NCI-H1694 (cell line): ENCODE data around the gene TTC23L.
"Not testable (repeated sequence)": the region's sequence is repeated elsewhere in the genome, so short reads cannot be mapped to it uniquely, and the experiment has no call there.

ENCODE experiments used
- DNase-seq: peaks from one replicate; lab custom pipeline; 2025; lab: John Stamatoyannopoulos, UW

The TTC23L gene, protein sequence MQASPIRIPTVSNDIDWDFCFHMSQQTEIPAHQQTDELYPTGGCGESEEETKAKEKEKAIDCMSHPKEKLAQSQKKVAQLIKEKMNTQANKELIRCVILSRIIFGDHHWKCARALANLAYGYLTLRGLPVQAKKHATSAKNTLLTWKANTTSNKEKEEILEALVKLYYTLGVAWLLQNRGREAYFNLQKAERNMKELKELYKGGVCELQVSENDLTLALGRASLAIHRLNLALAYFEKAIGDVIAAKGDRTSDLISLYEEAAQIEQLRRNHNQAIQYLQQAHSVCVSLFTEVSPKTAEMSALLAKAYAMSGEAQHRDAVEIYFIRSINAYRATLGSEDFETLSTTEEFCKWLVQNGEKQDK

DNA sequence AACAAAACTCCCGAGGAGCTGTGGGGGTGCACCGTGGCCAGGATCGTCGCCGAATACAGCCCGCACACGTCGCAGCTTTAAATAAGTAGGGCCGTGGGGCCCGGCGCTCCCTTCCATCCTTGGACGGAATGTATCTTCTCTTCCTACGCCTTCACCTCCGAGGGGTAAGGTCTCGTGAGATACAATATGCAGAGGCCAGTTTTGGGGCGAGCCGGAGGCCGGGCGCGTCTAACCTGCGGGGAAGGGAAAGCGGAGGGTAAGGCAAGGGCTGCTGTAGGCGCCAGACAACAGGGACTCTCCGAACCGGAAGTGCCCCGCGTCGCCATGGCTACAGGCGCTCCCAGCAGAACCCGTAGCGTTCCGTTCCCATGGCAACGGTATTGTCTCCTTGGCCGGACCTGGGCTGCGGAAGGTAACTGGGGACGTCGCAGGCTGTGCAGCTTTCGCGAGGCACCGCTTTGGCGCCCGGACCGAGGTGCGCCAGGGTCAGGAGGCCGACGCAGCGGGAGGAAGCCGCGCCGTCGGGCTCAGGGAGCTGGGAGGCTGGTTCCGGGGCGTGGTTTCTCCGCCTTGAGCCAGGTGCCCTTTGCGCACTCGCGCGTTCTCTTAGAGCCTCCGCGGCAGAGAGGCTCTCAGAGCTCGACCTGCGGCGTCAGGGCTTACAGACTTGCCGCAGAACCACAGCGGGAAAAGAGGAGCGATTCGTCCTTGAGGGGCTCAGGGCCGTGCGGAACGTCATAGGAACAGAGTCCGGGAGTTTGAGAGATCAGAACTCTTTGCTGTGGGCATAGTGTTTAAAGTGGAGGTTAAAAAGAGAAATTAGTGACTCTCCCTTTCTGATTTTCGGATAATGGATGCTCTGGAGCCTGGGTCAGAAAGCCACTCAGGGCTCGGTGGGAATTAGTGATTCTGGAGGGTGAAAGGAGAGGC lies at the start of gene TTC23L:
Gene TTC23L (plus strand): TSS at position 380 of the 930 bp plus-strand sequence. CDS start 1,508 bp downstream, outside the sequence.
- DNase-seq, result peak; percentile 73

DNA sequence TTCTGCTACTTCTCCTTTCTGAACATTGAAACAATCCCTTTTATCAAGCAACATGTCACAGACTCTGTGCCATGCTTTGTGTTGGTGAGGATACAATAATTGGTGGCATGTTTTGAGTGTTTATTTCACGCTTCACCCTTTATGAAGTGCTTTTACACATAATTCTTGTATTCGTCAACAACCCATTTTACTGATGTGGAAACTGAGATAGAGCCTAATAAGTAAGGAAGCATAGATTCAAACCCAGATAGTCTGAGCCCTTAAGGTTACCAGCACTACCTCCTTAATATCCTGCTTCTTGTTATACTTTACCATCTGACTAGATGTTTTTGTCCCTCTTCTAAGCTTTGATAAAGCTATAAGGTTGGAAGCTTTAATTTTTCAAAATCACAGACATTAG lies 49.3 kb upstream of the TTC23L start:
- no peak for DNase-seq

DNA sequence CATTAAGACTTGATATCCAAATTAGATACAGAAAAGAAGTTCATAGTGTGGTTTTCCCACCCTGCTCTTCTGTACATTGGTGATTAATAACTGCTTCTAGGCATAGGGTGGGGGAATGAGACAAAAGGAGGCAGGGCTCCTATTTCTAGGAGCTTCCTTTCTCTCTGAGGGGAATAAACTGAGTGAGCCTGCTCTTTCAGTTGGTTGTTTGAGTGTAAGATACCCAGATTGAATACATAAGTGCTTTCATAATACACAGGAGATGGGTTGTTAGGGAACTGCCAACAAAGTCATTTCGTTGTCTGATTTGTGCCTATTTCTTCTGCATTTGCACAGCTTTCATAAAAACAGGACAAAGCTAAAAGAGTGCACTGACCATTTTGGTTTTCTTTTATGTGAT lies 48.9 kb upstream of the TTC23L start:
- no peak for DNase-seq

DNA sequence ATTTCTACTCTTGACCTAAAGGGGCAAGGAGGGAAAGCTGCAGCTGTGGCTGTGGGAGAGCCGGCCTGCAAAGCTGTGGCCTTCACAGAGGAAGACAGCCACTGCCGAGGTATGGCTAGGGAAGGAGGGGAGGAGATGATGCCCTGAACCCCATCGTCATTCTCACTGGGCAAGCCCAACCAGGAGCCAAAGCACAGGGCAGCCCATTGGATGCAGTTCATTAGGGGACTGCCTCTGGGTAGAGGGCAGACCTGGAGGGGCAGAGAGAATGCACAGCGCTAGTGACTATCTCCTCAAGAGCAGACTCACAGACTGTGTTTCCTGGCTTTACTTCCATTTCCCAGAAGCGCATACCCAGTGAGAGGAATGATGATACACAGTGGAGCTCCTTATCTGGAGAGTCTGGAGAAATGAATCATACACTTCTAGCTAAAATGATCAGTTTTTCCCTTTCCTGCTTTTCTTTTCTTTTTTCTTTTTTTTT lies 47.2 kb upstream of the TTC23L start:
- no peak for DNase-seq

DNA sequence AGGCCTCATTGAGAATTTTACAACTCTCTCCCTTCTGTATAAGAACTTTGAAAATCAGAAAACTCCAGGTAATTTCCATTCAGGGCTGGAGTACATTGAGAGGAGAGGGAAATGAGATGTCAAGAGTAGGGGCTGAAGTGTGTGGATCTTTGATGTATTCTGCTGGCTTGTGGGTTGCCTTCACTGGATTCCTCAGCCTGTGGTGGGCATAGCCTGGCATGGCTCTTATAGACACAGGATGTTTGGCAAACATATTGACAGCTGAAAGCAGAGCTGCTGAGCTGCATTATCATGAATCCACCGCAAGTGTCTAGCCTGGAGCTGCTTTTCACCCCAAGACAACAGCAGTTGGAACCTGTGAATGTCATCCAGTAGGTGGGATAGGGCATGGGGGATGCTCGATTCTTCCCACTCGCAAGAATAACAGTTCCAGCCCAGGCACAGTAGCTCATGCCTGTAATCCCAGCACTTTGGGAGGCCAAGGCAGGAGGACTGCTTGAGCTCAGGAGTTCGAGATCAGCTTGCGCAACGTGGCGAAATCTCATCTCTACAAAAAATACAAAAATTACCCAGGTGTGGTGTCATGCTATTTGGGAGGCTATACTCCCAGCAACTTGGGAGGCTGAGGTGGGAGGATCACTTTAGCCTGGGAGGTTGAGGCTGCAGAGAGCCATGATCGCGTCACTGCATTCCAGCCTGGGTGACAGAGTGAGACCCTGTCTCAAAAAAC lies 36.0 kb upstream of the TTC23L start:
- DNase-seq, result no peak

DNA sequence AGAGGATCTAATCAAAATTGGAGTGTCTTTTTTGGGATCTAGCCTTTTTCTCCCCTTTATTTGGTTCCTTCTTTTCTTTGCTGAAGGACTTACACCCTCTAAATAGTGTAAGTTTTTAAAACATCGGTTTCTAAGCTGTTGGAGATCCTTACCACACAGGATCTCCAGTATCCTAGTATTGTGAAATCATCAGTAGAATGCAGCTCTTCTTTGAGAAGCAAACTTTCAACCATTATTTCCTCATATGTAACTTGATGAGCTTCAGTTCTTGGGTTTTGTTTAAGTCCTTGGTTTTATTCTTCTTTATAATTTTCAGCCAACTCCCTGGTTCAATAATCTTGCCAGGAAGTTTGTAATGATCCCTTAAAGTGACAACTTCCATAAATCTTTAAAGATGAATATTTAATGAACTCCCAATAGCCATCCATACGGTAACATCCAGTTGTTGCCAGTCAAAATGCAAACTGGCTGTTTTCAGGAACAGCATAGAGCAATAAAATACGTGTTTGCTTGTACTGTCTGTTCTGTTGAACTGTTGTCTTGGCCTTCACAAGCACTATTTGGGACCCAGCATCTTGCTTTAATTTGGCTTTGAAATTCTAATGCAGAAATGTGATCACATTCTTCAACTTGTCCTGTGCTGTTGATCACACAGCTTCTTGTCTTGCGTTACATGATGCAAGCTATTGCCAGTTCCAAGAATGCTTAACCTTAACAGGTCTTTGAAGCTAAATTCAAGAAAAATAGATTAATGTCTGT lies 34.8 kb upstream of the TTC23L start:
- DNase-seq, result no peak

DNA sequence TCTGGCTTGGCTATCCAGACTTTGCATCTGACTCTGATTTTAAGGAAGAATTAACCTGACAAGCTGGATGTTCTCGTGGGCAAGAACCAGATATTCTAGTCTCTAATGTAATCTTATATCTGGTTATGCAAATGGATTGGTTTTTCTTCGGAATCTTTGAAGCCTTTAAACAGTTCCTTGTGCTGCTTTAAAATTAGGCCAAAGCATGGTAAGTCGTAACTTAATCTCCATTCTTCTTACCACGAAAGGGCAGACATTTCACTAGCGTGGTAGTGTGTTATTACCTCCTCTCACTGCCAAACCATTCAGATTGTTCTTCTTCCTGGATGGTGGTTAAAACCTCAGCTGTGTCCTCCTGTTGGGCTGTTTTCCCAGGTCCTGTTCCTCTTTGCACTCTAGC lies 34.1 kb upstream of the TTC23L start:
- DNase-seq, result no peak

- DNase-seq, result no peak
Measured at GRCh38 chr5:34806532-34806931, 32.4 kb upstream of the TTC23L start.

DNA sequence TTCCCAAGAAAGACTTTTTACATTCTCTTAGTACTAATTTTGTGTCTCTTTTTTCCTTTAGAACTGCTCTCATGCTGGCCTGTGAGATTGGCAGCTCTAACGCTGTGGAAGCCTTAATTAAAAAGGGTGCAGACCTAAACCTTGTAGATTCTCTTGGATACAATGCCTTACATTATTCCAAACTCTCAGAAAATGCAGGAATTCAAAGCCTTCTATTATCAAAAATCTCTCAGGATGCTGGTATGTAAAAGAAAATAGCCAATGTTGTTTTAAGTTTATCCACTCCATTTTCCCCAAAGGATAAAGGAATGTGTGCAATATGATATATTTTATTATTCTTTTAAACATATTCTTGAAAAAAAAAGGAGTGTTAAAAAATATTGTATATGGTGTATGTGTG lies 27.3 kb upstream of the TTC23L start:
- no peak for DNase-seq

DNA sequence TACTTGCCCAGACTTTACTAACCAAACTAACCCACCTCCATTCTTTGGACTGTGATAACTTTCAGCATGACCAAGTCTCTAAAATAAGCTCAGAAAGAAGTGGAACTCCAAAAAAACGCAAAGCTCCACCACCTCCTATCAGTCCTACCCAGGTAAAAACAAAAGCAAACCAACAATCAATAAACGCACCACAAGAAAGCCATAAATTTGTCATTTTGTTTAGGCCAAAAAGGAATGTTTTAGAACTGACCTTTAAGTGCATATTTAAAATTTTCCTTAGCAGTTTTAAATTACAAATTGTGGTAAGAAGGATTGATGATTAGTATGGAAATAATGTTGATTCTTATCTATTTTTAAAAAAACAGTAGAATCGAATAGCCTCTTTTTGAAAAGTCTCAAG lies 25.5 kb upstream of the TTC23L start:
- DNase-seq, result no peak

GRCh38 chr5:34817558-34818351 lies 21.2 kb upstream of the TTC23L start:
- no peak for DNase-seq

GRCh38 chr5:34818717-34819116 lies 20.2 kb upstream of the TTC23L start:
- no peak for DNase-seq

- no peak for DNase-seq
Measured at GRCh38 chr5:34820593-34820992, 18.4 kb upstream of the TTC23L start.

DNA sequence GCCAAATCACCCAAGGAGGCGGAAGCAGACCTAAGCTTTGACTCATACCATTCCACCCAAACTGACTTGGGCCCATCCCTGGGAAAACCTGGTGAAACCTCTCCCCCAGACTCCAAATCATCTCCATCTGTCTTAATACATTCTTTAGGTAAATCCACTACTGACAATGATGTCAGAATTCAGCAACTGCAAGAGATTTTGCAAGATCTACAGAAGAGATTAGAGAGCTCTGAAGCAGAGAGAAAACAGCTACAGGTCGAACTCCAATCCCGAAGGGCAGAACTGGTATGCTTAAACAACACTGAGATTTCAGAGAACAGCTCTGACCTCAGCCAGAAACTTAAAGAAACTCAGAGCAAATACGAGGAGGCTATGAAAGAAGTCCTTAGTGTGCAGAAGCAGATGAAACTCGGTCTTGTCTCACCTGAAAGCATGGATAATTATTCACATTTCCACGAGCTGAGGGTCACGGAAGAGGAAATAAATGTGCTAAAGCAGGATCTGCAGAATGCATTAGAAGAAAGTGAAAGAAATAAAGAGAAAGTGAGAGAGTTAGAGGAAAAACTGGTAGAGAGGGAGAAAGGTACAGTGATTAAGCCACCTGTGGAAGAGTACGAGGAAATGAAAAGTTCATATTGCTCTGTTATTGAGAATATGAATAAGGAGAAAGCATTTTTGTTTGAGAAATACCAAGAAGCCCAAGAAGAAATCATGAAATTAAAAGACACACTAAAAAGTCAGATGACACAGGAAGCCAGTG lies 15.8 kb upstream of the TTC23L start:
- no peak for DNase-seq

GRCh38 chr5:34826347-34826746 lies 12.6 kb upstream of the TTC23L start:
- DNase-seq, result no peak

GRCh38 chr5:34827588-34828506 lies 11.1 kb upstream of the TTC23L start:
- DNase-seq, result no peak

- not testable (repeated sequence) for DNase-seq
Measured at GRCh38 chr5:34830827-34831226, 8.1 kb upstream of the TTC23L start.

DNA sequence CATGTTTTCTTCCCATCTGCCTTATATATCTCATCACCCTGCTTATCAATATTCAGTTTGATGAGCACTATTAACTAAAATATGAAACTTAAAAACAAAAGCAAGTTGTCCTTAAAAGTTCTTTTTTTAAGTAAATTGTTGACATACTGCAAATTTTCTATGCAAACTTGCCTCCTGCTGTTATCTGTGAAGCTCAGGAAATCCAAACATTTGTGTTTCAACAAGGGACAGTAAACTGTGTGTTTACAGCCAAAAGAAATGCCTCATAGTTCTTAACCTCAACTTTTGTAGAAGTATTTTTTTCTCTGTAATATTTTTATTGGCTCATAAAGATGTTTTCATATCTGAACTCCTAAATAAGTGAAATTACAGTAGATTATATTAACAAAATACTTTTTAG lies 7.7 kb upstream of the TTC23L start:
- no peak for DNase-seq

GRCh38 chr5:34832568-34832967 lies 6.4 kb upstream of the TTC23L start:
- no peak for DNase-seq
